HG02852 (cell line): ENCODE measurements around the gene PTPRG.
A peak's percentile ranks its signal among the peaks of the same experiment; 100 is the strongest.

Experiments used
- ATAC-seq: cut with Tn5 transposase; IDR thresholded peaks from one replicate; pipeline ENCODE4 v1.9.1; 2021; ENCODE audit warnings: mild to moderate bottlenecking, moderate library complexity; ENCODE audit not compliant: unreplicated experiment

The PTPRG gene

GRCh38 chr3:61908382-61908781 is 347.0 kb downstream of the PTPRG start:
- no peak for ATAC-seq

- ATAC-seq: no peak
Measured at GRCh38 chr3:61910732-61911131, 349.4 kb downstream of the PTPRG start.

GRCh38 chr3:61912158-61912557 is 350.8 kb downstream of the PTPRG start:
- ATAC-seq: peak; percentile 75

- ATAC-seq: no peak
Measured at GRCh38 chr3:61913701-61914100, 352.3 kb downstream of the PTPRG start.

DNA sequence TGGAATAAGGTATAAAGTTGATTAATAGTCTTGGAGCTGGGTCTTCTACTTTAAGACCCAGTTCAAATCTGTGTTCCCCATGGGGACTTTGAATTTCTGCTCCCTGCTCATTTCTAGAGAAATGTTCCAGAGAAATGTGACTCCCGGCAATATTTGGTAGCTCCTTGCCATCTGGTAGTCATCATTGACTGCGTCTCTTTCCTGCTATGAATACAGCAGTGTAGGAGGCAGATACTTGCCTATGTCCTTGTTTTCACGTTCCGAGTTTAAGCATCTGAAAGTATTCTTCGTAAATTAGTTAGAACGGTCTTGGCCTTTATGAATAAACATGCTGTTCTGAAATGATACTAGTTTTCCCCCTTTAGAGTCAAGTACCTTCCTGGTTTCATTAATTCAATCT is 352.9 kb downstream of the PTPRG start:
- ATAC-seq: no peak

GRCh38 chr3:61915296-61915695 is 353.9 kb downstream of the PTPRG start:
- no peak for ATAC-seq

DNA sequence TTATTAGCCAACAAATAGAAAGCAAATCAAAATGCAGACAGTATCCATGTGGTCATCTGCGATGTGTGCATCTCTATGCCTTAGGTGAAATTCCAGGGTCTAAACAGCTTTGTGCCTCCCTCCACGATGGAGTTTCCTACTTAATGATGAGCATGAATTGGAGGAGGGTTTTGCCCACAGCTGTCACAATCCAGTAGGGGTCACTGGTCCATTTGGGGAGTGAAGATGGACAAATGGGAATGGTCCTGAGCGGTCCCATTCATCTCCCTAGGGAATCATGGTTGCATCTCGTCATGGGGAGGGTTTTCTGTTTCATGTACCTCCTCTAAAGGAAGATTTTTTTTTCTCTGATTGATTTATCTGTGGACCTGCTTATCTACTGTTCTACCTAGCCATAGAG is 358.0 kb downstream of the PTPRG start:
- ATAC-seq: no peak

- no peak for ATAC-seq
Measured at GRCh38 chr3:61922118-61922517, 360.7 kb downstream of the PTPRG start.

GRCh38 chr3:61924090-61924735 is 362.8 kb downstream of the PTPRG start:
- ATAC-seq: no peak

DNA sequence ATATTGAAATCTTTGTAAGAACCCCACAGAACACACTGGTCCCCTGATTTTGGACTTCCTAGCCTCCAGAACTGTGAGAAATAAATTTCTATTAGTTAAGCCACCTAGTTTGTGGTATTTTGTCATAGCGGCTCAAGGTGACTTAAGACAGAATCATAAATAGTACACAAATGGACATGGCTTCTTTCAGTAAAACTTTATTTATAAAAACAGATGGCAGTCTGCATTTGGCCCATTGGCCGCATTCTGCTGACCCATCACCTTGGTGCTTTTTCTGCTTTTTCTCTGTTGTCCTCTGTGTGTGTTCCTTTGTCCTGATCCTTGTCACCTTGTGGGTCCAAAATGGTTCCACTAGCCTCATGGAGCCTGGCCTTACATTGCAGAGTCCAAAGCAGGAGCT is 363.6 kb downstream of the PTPRG start:
- ATAC-seq: no peak

DNA sequence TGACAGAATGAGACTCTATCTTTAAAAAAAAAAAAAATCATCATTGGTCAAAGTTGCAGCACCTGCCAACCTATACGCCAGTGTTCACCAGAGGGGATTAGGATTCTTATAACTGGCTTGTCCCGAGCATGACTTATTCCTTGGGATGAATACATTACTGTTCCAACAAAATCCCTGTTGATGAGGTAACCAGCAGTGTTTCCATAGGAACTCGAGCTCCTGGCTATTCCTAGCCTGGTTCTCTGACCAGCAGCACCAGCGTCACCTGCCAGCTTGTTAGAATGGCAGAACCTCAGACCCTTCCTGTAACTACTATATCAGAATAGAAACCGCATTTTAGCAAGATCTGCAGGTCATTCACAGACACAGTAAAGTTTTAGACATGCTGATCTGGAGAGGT is 364.4 kb downstream of the PTPRG start:
- no peak for ATAC-seq

DNA sequence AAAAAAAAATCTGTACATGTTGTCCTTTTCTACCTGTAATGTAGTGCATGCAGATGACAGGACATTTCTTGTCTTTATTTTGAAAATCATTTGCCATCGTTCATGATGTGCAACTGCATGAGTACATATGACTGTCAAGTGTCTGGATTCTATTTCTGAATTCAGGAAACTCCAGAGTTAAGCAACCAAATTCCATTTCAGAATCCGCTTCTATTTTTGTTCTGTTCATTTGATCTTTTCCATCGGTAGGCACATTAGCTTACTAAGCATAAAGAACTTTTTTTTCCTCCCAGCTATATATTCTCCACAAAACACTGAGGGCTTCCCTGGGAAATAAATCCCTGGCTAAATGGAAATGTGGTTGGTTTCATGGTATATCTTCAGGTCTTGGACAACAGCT is 365.6 kb downstream of the PTPRG start:
- ATAC-seq: no peak

DNA sequence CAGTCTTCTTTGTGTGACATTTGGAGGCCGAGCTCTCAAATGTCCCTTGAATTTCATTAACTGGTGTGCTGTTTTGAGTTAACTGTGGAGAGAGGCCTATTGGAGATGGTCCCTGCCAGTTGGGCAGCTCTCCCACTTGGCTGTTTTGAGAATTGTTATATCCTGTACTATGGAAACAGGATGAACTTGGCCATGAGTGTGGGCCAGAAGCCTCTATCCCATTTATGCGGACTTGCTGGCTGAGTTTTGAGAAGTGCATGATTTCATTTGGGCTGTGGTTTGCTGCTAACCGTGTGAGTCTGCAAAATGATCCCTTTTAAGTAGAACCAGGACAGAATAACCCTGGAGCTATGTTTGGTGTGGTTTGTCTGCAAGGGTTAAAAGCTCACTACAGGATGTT is 366.0 kb downstream of the PTPRG start:
- ATAC-seq: no peak

- ATAC-seq: no peak
Measured at GRCh38 chr3:61928039-61928438, 366.7 kb downstream of the PTPRG start.

- ATAC-seq: no peak
Measured at GRCh38 chr3:61928776-61929314, 367.5 kb downstream of the PTPRG start.

- no peak for ATAC-seq
Measured at GRCh38 chr3:61929617-61930016, 368.2 kb downstream of the PTPRG start.

GRCh38 chr3:61932499-61932898 is 371.1 kb downstream of the PTPRG start:
- no peak for ATAC-seq

- ATAC-seq: no peak
Measured at GRCh38 chr3:61933798-61934504, 372.6 kb downstream of the PTPRG start.

DNA sequence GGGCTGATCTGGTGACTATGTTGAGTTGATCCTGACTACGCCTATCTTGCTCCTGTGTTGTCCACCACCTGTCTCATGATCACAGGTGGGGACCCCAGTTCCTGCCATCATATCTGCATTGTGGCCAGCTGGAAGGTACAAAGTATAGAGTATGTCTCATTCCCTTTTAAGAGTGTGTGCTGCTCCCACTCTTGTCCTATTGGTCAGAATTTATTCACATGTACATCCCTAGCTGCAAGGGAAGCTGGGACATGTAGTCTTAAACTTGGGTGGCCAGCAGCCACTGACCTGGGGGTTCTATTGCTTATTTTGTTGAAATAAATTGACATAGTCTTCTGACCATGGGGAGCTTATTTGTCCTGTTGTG is 373.1 kb downstream of the PTPRG start:
- ATAC-seq: no peak

DNA sequence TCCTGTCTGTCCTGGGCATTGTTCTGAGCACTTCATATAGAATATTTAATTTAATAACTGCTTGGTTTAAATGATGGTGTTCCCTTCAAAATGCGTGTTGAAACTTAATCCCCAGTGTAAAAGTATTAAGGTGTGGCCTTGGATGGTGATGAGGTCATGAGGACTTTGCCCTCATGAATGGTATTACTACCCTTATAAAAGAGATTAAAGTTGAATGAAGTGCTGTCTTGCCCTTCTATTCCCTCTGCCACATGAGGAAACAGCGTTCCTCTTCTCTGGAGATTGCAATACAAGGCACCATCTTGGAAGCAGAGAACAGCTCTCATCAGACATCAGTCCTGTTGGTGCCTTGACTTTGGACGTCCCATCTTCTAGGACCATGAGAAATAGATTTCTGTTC is 374.4 kb downstream of the PTPRG start:
- ATAC-seq: no peak

DNA sequence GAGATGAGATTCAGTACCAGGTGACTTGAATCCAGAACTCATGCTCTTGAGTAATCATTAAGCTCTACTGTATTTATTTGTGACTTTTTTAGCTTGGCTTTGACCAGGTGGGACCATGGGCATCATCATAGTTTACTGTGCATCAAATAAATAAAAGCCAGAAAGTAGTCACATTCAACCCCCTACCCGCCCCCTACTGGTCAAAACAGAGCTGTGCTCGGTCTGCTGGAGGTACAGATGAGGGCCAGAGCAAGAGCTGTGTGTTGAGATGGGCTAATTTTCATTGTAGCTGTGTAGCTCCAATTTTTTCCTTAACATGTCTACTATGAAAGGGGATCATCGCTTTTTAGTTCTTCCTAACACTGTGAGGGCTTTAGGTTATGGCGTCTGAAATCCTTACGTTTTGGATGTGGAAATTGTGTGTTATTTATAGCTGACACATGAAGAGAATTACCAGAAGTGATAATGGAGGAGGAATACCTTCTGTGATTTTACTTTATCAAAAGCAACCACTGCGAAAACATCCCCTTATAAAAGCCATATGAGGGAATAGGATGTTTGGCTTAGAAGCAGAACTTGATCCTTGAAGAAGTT is 375.1 kb downstream of the PTPRG start:
- ATAC-seq: peak; percentile 48

GRCh38 chr3:61937477-61937876 is 376.1 kb downstream of the PTPRG start:
- no peak for ATAC-seq
